Measurements from ENCODE around the gene ESAM. TPM values are rescaled to one million over a fixed set of nuclear protein-coding genes. Genes with fewer than 3 reads are reported as not detected.

Gene ESAM, protein sequence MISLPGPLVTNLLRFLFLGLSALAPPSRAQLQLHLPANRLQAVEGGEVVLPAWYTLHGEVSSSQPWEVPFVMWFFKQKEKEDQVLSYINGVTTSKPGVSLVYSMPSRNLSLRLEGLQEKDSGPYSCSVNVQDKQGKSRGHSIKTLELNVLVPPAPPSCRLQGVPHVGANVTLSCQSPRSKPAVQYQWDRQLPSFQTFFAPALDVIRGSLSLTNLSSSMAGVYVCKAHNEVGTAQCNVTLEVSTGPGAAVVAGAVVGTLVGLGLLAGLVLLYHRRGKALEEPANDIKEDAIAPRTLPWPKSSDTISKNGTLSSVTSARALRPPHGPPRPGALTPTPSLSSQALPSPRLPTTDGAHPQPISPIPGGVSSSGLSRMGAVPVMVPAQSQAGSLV
- 4.4 TPM for total RNA-seq

DNA sequence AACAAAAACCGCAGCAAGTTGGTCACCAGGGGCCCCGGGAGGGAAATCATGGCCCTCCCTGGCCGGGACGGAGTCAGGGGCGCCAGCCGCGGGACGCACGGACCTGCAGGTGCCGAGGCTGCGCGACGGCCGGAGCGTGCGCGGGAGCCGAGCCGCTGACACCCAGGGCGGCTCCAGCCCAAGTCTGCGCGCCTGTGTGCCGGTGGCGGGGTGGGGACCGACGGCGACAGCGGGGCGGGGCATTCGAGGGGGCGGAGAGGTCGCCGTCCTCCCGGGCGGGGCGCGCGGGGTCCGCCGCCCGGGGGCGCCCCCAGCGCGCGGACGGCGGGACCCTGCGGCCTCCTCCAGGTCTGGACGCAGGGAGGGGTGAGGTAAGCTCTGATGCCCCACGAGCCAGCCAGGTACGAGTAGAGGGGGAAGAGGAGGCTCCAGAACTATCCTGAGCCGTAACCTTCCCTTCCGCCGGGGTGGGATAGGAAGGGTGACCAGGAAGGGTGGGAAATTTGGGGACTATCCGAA, at the start of gene ESAM:
TSS of gene ESAM (minus strand) at position 186 of the 519 bp plus-strand sequence. CDS start at position 50, 136 bp downstream.

DNA sequence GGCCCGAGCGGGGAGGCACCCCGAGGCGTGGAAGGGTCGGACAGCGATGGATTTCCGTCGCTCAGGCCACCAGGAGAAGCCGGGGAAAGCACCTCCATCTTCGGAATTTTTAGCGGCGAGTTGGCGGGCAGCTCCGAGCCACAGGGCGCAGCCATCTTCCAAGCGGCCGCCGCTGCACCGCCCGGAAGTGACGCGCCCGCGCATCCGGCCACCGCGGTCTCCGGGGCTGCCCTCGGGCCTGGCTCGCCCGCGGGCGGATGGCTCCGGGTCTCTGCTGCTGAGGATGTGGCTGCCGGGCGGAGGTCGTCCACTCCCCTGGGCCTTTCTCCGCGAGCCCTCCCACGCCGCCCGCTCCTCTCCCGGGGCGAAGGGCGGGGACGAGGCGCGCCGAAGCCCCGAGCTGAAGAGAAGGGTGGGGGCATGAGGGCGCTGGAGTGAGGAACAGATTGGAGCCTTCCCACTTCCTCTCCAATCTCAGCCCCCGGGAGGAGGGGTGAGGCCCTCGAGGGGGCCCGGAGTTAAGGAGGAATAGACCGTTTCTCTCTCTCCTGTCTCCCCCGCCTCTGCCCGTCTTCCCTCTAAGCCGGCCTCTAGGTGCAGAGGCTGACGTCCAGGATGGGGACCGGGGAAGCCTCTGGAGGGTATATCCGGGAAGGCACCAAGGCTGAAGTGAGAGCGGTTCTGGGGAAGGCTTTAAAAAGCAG, 38.3 kb upstream of the ESAM start, which contains the start of gene MSANTD2:
TSS of gene MSANTD2 (minus strand) at position 181 of the 704 bp plus-strand sequence. CDS start at position 155, 26 bp downstream.

DNA sequence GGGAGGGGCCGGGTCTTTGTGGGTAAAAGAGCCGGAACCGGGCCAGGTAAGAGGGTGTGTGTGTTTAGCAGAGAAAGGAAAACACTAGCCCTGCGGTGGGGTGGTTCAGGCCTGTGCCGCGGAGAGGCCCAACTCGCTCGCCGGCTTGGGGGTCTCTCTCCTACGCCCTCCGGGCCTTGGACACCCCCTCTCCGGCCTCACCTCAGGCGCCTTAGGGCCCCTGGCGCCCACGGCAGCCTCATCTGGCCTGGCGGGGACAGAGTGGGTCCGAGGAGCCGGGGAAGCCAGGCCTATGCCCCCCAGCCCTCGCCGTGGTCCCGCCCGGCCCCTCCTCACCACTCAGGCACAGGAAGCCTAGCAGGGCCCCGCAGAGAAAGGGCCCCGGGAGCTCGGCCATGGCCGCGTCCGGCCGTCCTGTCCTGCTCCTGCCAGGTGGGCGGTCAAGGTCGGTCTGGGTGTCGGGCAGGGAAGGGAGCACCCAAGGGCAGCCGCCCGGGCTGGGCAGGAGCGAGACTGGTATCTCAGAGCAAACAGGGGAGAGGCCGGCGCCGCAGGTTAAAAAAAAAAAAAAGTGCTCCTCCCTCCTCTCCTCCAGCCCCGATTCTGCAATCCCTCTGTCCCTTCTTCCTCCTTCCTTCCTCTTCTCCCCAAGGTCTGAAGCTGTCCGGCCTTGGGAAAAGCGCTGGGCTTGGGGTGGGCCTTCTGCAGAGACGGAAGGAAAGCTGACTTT, 10.2 kb downstream of the ESAM start, which contains the start of gene VSIG2:
TSS of gene VSIG2 (minus strand) at position 515 of the 730 bp plus-strand sequence. CDS start at position 397, 118 bp downstream.

DNA sequence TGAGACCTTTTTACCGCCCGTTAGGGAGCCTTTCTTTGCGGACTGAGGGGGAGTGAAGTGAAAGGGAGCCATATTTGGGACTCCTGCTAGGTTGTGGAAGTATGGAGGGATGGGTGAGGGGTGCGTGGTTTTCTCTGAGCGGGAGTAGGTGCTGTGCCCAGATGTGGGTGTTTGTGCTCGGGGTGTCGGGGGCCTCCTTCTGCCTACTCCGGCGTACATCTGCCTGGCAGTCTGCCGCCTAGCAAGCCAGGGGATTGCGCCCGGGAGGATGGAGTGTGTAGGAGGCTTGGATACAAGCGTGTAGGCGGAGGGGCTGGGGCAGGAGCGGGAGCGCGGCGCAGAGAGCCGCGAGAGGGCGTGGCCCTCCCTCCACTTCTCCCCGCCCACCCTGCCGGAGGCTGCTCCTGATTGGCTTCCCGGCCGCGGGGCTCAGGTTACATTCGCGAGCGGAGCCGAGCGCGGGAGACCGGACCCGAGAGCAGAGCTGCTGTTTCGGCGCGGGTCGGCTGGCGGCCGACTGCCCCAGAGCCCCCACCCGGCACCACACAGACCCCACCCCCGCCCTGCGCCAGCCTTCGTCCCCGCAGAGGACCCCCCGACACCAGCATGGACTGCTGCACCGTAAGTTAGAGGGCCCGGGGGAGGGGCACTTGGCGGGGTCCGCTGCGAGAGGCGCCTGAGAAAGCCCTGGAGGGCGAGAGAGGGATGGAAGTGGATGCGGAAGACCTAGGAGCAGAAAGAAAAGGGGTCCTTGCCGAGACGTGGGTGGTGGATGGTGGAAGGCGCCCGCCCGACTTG, 22.4 kb downstream of the ESAM start, which contains the start of gene NRGN:
TSS of gene NRGN (plus strand) at position 464 of the 798 bp plus-strand sequence. CDS start at position 607, 143 bp downstream.

Other genes with a start within 250 kb of the ESAM start
- not detected for gene OR8B12, start 218.6 kb downstream of the ESAM start, total RNA-seq
- gene OR8A1, start 192.3 kb downstream of the ESAM start, total RNA-seq = not detected
- gene PANX3, start 150.9 kb downstream of the ESAM start, total RNA-seq = not detected
- gene TBRG1, start 139.4 kb downstream of the ESAM start, total RNA-seq = 50.1 TPM
- gene SIAE, start 88.6 kb downstream of the ESAM start, total RNA-seq = 4.7 TPM
- 3.8 TPM for gene SPA17, start 88.4 kb downstream of the ESAM start, total RNA-seq
- gene NRGN, start 22.3 kb downstream of the ESAM start, total RNA-seq = 1.9 TPM
- not detected for gene VSIG2, start 10.0 kb downstream of the ESAM start, total RNA-seq
- 32.9 TPM for gene MSANTD2, start 38.1 kb upstream of the ESAM start, total RNA-seq
- 7.8 TPM for gene ROBO3, start 103.1 kb upstream of the ESAM start, total RNA-seq
- 3.1 TPM for gene ROBO4, start 135.6 kb upstream of the ESAM start, total RNA-seq
- not detected for gene HEPN1, start 157.0 kb upstream of the ESAM start, total RNA-seq
- 18.2 TPM for gene HEPACAM, start 173.8 kb upstream of the ESAM start, total RNA-seq
- gene CCDC15, start 191.9 kb upstream of the ESAM start, total RNA-seq = 3.8 TPM

Measured in parietal lobe (tissue), 1 donor.